MM.1S (cell line): ENCODE data around the gene CHST9.

Experiments
- EZH2phosphoT487 ChIP-seq: fragments of 300-600 bp; sonication (generic); IDR thresholded peaks from 2 replicates; pipeline ENCODE4 v1.6.1; 2018; ENCODE audit warnings: antibody characterized with exemption, low read length
- TF ChIP-seq, protein P1 (sequence below): fragments of 300-600 bp; sonication (generic); IDR thresholded peaks from 2 replicates; pipeline ENCODE4 v1.5.1; 2016; ENCODE audit warnings: antibody characterized with exemption, low read length, mixed read lengths

GRCh38 chr18:27171993-27172392 is 13.1 kb downstream of the CHST9 start:
- TF ChIP-seq, protein P1, sequence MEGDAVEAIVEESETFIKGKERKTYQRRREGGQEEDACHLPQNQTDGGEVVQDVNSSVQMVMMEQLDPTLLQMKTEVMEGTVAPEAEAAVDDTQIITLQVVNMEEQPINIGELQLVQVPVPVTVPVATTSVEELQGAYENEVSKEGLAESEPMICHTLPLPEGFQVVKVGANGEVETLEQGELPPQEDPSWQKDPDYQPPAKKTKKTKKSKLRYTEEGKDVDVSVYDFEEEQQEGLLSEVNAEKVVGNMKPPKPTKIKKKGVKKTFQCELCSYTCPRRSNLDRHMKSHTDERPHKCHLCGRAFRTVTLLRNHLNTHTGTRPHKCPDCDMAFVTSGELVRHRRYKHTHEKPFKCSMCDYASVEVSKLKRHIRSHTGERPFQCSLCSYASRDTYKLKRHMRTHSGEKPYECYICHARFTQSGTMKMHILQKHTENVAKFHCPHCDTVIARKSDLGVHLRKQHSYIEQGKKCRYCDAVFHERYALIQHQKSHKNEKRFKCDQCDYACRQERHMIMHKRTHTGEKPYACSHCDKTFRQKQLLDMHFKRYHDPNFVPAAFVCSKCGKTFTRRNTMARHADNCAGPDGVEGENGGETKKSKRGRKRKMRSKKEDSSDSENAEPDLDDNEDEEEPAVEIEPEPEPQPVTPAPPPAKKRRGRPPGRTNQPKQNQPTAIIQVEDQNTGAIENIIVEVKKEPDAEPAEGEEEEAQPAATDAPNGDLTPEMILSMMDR: no peak
- no peak for TF ChIP-seq EZH2phosphoT487
